ENCODE data around the gene CNBP. TPM values are rescaled to one million over a fixed set of nuclear protein-coding genes. Genes with fewer than 3 reads are reported as not detected.

Gene CNBP
- total and polyA plus RNA-seq, 10 of the 15 experiments (the other 5 are each of a cell fraction or from before 2014, with no cell fraction given): 300 to 719 (median 439) TPM

GRCh38 chr3:129211345-129211744 lies 27.6 kb upstream of the CNBP start:
- no peak for FAIRE-seq
- ChIA-PET RAD21 (ENCODE audit: unreplicated experiment) (no interaction called here), SMC1A (ENCODE audit: uncharacterized antibody, unreplicated experiment) (no interaction called here), CTCF (no interaction called here), POLR2A (no interaction called here)
- H2AFZ ChIP-seq (ENCODE audit: control insufficient read depth, low read depth, low read length): no peak overlapping the region
- in situ Hi-C loops (cut with MboI): no loop called here
- H3K9ac ChIP-seq (ENCODE audit: control insufficient read depth, insufficient read depth, low read length): no peak overlapping the region
- H3K79me2 ChIP-seq (ENCODE audit: control insufficient read depth, insufficient read depth, low read length): no peaks in the 10 kb centered on the region
- H3K27me3 ChIP-seq (replicated peaks in 1 of 2; ENCODE audit: control insufficient read depth in 2 of 2, insufficient read depth in 2 of 2, low read length in 1 of 2): no peaks in the 10 kb centered on the region
- no peak for DNase-seq (ENCODE audit: low read depth, low spot score)
- no peaks in the 10 kb centered on the region for H3K9me3 ChIP-seq (replicated peaks; ENCODE audit: control insufficient read depth, insufficient read depth, low read length)
- BruUV-seq (replicated peaks): no TSS peak
- H4K20me1 ChIP-seq (ENCODE audit: control insufficient read depth, insufficient read depth): no peaks in the 10 kb centered on the region
- TF ChIP-seq EED (IDR thresholded peaks at IDR 0.05; ENCODE audit: low read depth) (no peak), SMC3 (IDR thresholded peaks at IDR 0.05; ENCODE audit: borderline replicate concordance, low read length) (no peak), POLR2AphosphoS5 (IDR thresholded peaks at IDR 0.05; ENCODE audit: low read length) (no peak), HCFC1 (IDR thresholded peaks at IDR 0.05; ENCODE audit: low read length) (no peak), TCF3 (IDR thresholded peaks at IDR 0.05; ENCODE audit: borderline replicate concordance, insufficient read depth, low read depth, low read length) (no peak), IRF5 (IDR thresholded peaks at IDR 0.05; ENCODE audit: borderline replicate concordance) (no peak), SMARCA5 (IDR thresholded peaks at IDR 0.05) (no peak), SPI1 (IDR thresholded peaks at IDR 0.05; ENCODE audit: borderline replicate concordance, insufficient read depth, low read depth, low read length) (no peak), RBBP5 (conservative IDR thresholded peaks at IDR 0.05) (no peak), BCLAF1 (IDR thresholded peaks at IDR 0.05) (no peak), JUND (IDR thresholded peaks at IDR 0.05; ENCODE audit: low read depth, low read length) (no peak), SP1 (IDR thresholded peaks at IDR 0.05; ENCODE audit: low read depth, low read length) (no peak), POLR2A (IDR thresholded peaks at IDR 0.05; ENCODE audit: low read depth, low read length) (no peak), KDM1A (IDR thresholded peaks at IDR 0.05; ENCODE audit: borderline replicate concordance) (no peak), RB1 (IDR thresholded peaks at IDR 0.05; ENCODE audit: borderline replicate concordance) (no peak)
- TF ChIP-seq, protein P1, sequence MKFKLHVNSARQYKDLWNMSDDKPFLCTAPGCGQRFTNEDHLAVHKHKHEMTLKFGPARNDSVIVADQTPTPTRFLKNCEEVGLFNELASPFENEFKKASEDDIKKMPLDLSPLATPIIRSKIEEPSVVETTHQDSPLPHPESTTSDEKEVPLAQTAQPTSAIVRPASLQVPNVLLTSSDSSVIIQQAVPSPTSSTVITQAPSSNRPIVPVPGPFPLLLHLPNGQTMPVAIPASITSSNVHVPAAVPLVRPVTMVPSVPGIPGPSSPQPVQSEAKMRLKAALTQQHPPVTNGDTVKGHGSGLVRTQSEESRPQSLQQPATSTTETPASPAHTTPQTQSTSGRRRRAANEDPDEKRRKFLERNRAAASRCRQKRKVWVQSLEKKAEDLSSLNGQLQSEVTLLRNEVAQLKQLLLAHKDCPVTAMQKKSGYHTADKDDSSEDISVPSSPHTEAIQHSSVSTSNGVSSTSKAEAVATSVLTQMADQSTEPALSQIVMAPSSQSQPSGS (IDR thresholded peaks at IDR 0.05; ENCODE audit: low read length): no peak
- H3K4me2 ChIP-seq (ENCODE audit: control insufficient read depth, insufficient read depth): no peak overlapping the region
- WGBS (ENCODE audit: insufficient coverage, insufficient replicate concordance, low lambda C conversion rate, missing lambda C conversion rate): 56% methylated on average over 1 of the region's 1 CpG
- ATAC-seq: no peak
- H3K4me1 ChIP-seq (ENCODE audit: control insufficient read depth, insufficient read depth, low read length): no peaks in the 10 kb centered on the region
- H3K27ac ChIP-seq (ENCODE audit: control insufficient read depth, insufficient read depth): no peak overlapping the region
- no peak overlapping the region for H3K4me3 ChIP-seq
- H3K36me3 ChIP-seq (ENCODE audit: control insufficient read depth in 2 of 2, insufficient read depth in 2 of 2, low read length in 1 of 2): no peaks in the 10 kb centered on the region
- intact Hi-C loops (cut with micrococcal nuclease; ENCODE audit: unreplicated experiment): no loop called here

Measured in GM12878 (cell line).